Eye (tissue), 1 donor: ENCODE results near the gene SEC14L5.

ENCODE experiments used
- DNase-seq: peaks from one replicate; pipeline ENCODE4 v3.0.0-alpha.2; 2015

Gene SEC14L5

GRCh38 chr16:5016967-5017677 is 59.0 kb downstream of the SEC14L5 start:
- no peak for DNase-seq

- DNase-seq: no peak
Observed at GRCh38 chr16:5017678-5017969, 59.5 kb downstream of the SEC14L5 start.

GRCh38 chr16:5018793-5019192 is 60.7 kb downstream of the SEC14L5 start:
- no peak for DNase-seq

GRCh38 chr16:5019775-5020174 is 61.6 kb downstream of the SEC14L5 start:
- DNase-seq: no peak

GRCh38 chr16:5020551-5020950 is 62.4 kb downstream of the SEC14L5 start:
- DNase-seq: no peak

- DNase-seq: no peak
Observed at GRCh38 chr16:5022521-5022920, 64.4 kb downstream of the SEC14L5 start.

- DNase-seq: no peak
Observed at GRCh38 chr16:5024632-5025031, 66.5 kb downstream of the SEC14L5 start.

GRCh38 chr16:5025171-5025632 is 67.1 kb downstream of the SEC14L5 start:
- DNase-seq: peak; percentile 5

- no peak for DNase-seq
Observed at GRCh38 chr16:5026664-5027063, 68.5 kb downstream of the SEC14L5 start.

- no peak for DNase-seq
Observed at GRCh38 chr16:5027086-5027485, 69.0 kb downstream of the SEC14L5 start.

GRCh38 chr16:5027575-5028235 is 69.6 kb downstream of the SEC14L5 start:
- DNase-seq: no peak

- DNase-seq: no peak
Observed at GRCh38 chr16:5028950-5029475, 70.9 kb downstream of the SEC14L5 start.

GRCh38 chr16:5030251-5030870 is 72.2 kb downstream of the SEC14L5 start:
- DNase-seq: no peak

- DNase-seq: no peak
Observed at GRCh38 chr16:5031601-5032000, 73.5 kb downstream of the SEC14L5 start.

GRCh38 chr16:5032748-5033167 is 74.6 kb downstream of the SEC14L5 start:
- no peak for DNase-seq

- DNase-seq: peak; percentile 94
Observed at GRCh38 chr16:5033256-5034166, 75.4 kb downstream of the SEC14L5 start, which contains the start of gene NAGPA. Gene NAGPA, minus strand, starts transcription at chr16:5033935. Its CDS starts 21 bp downstream, at chr16:5033914.

GRCh38 chr16:5034167-5034523 is 76.0 kb downstream of the SEC14L5 start:
- DNase-seq: no peak

GRCh38 chr16:5035909-5036227 is 77.7 kb downstream of the SEC14L5 start:
- DNase-seq: no peak

GRCh38 chr16:5036228-5037156 is 78.4 kb downstream of the SEC14L5 start:
- no peak for DNase-seq

- no peak for DNase-seq
Observed at GRCh38 chr16:5040451-5040850, 82.3 kb downstream of the SEC14L5 start.

- no peak for DNase-seq
Observed at GRCh38 chr16:5041600-5042133, 83.5 kb downstream of the SEC14L5 start.
